H9 (cell line): ENCODE results near the gene FHL2. TPM values are rescaled to one million over a fixed set of nuclear protein-coding genes. Genes with fewer than 3 reads are reported as not detected.

Experiments
- DNase-seq: peaks from one replicate; pipeline ENCODE4 v3.0.0-alpha.2; 2017
- H2AFZ ChIP-seq: one replicate; pipeline ENCODE4 v1.6.1; 2013; ENCODE audit warnings: mild to moderate bottlenecking, low read length, control low read depth, moderate library complexity
- H2AK5ac ChIP-seq: 2 replicates; pipeline ENCODE4 v1.6.1; 2013; ENCODE audit warnings: low read length, control low read depth, mixed read lengths; ENCODE audit not compliant: insufficient read length
- H2BK120ac ChIP-seq: one replicate; pipeline ENCODE4 v1.6.1; 2013; ENCODE audit warnings: low read depth, mild to moderate bottlenecking, low read length, control low read depth, inconsistent platforms; ENCODE audit not compliant: poor library complexity, severe bottlenecking
- H2BK12ac ChIP-seq: 2 replicates; pipeline ENCODE4 v1.6.1; 2013; ENCODE audit warnings: low read length, control low read depth, mixed read lengths, low read depth; ENCODE audit not compliant: insufficient read length
- H2BK15ac ChIP-seq: 2 replicates; pipeline ENCODE4 v1.6.1; 2013; ENCODE audit warnings: low read depth, low read length, control low read depth
- H2BK20ac ChIP-seq: one replicate; pipeline ENCODE4 v1.6.1; 2013; ENCODE audit warnings: low read depth, mild to moderate bottlenecking, low read length, control low read depth, inconsistent platforms; ENCODE audit not compliant: poor library complexity, severe bottlenecking
- H2BK5ac ChIP-seq: 2 replicates; pipeline ENCODE4 v1.6.1; 2013; ENCODE audit warnings: low read length, control low read depth, mixed read lengths; ENCODE audit not compliant: insufficient read length
- H3K14ac ChIP-seq: 2 replicates; pipeline ENCODE4 v1.6.1; 2013; ENCODE audit warnings: low read length, control low read depth; ENCODE audit not compliant: insufficient read depth
- H3K18ac ChIP-seq: 2 replicates; pipeline ENCODE4 v1.6.1; 2013; ENCODE audit warnings: low read depth, mild to moderate bottlenecking, mixed read lengths, low read length, control low read depth; ENCODE audit not compliant: insufficient read length
- H3K23ac ChIP-seq: 2 replicates; pipeline ENCODE4 v1.6.1; 2013; ENCODE audit warnings: low read length, control low read depth, mixed read lengths, low read depth; ENCODE audit not compliant: insufficient read length
- H3K23me2 ChIP-seq: 2 replicates; pipeline ENCODE4 v1.6.1; 2013; ENCODE audit warnings: low read depth, mild to moderate bottlenecking, mixed read lengths, low read length, control low read depth; ENCODE audit not compliant: insufficient read length, poor library complexity, severe bottlenecking
- H3K27ac ChIP-seq: 2 replicates; pipeline ENCODE4 v1.5.1; 2013; ENCODE audit warnings: low read length, control low read depth, mixed read lengths, low read depth; ENCODE audit not compliant: insufficient read length
- H3K27me3 ChIP-seq: 2 replicates; pipeline ENCODE4 v1.6.1; 2013; ENCODE audit warnings: low read length, control low read depth, inconsistent platforms; ENCODE audit not compliant: insufficient read depth
- H3K4ac ChIP-seq: 2 replicates; pipeline ENCODE4 v1.6.1; 2013; ENCODE audit warnings: low read depth, mild to moderate bottlenecking, control low read depth, inconsistent platforms, low read length, moderate library complexity
- H3K4me1 ChIP-seq: 2 replicates; pipeline ENCODE4 v1.6.1; 2013; ENCODE audit warnings: low read length, control low read depth, inconsistent platforms; ENCODE audit not compliant: insufficient read depth
- H3K4me2 ChIP-seq: 2 replicates; pipeline ENCODE4 v1.6.1; 2013; ENCODE audit warnings: low read length, control low read depth, mixed read lengths; ENCODE audit not compliant: insufficient read length, insufficient read depth
- H3K56ac ChIP-seq: 2 replicates; pipeline ENCODE4 v1.6.1; 2013; ENCODE audit warnings: low read depth, mild to moderate bottlenecking, mixed read lengths, low read length, control low read depth; ENCODE audit not compliant: insufficient read length
- H3K79me1 ChIP-seq: 2 replicates; pipeline ENCODE4 v1.6.1; 2013; ENCODE audit warnings: low read depth, mild to moderate bottlenecking, moderate library complexity, low read length, control low read depth, inconsistent platforms; ENCODE audit not compliant: insufficient read depth, poor library complexity, severe bottlenecking
- H3K79me2 ChIP-seq: 2 replicates; pipeline ENCODE4 v1.6.1; 2013; ENCODE audit warnings: low read length, control low read depth, inconsistent platforms; ENCODE audit not compliant: insufficient read depth
- H3K9ac ChIP-seq: 2 replicates; pipeline ENCODE4 v1.6.1; 2013; ENCODE audit warnings: low read length, control low read depth, mixed read lengths; ENCODE audit not compliant: insufficient read length; ENCODE audit errors: extremely low read depth
- H3K9me3 ChIP-seq: one replicate; pipeline ENCODE4 v1.6.1; 2013; ENCODE audit warnings: low read depth, low read length, inconsistent platforms; ENCODE audit not compliant: control insufficient read depth
- H3T11ph ChIP-seq: one replicate; pipeline ENCODE4 v1.6.1; 2013; ENCODE audit warnings: mild to moderate bottlenecking, low read length, control low read depth, inconsistent platforms
- H4K20me1 ChIP-seq: one replicate; pipeline ENCODE4 v1.6.1; 2013; ENCODE audit not compliant: control insufficient read depth, insufficient read length, insufficient read depth
- H4K5ac ChIP-seq: 2 replicates; pipeline ENCODE4 v1.6.1; 2013; ENCODE audit warnings: low read depth, mild to moderate bottlenecking, mixed read lengths, low read length, control low read depth; ENCODE audit not compliant: insufficient read length
- H4K8ac ChIP-seq: replicated peaks from 2 replicates; pipeline ENCODE4 v1.6.1; 2013; ENCODE audit warnings: low read length, control low read depth, mixed read lengths, low read depth; ENCODE audit not compliant: insufficient read length
- H4K91ac ChIP-seq: 2 replicates; pipeline ENCODE4 v1.6.1; 2013; ENCODE audit warnings: low read depth, mild to moderate bottlenecking, moderate library complexity, mixed read lengths, low read length, control low read depth; ENCODE audit not compliant: insufficient read length
- H3K27ac Mint-ChIP-seq, 3 experiments: 2 replicates in 2 of 3; 3 replicates in 1 of 3; pipeline ENCODE4 v1.8.0; 2020 to 2021; ENCODE audit warnings: mixed read lengths in 3 of 3, mild to moderate bottlenecking in 1 of 3, moderate library complexity in 1 of 3
- H3K27me3 Mint-ChIP-seq: 2 replicates; pipeline ENCODE4 v1.8.0; 2021; ENCODE audit warnings: low read depth, mild to moderate bottlenecking, moderate library complexity, mixed read lengths
- H3K36me3 Mint-ChIP-seq, 3 experiments: 2 replicates in 2 of 3; 3 replicates in 1 of 3; pipeline ENCODE4 v1.8.0; 2020 to 2021; ENCODE audit warnings: low read depth in 3 of 3, mixed read lengths in 3 of 3; ENCODE audit not compliant: insufficient read depth in 1 of 3
- H3K4me1 Mint-ChIP-seq, 2 experiments: 2 replicates each; pipeline ENCODE4 v1.8.0; 2020; ENCODE audit warnings: mixed read lengths in 2 of 2
- H3K4me3 Mint-ChIP-seq, 2 experiments: 2 replicates in 1 of 2; 3 replicates in 1 of 2; pipeline ENCODE4 v1.8.0; 2020 to 2021; ENCODE audit warnings: mild to moderate bottlenecking in 2 of 2, mixed read lengths in 2 of 2, moderate library complexity in 1 of 2
- H3K9me3 Mint-ChIP-seq, 2 experiments: 2 replicates in 1 of 2; 3 replicates in 1 of 2; pipeline ENCODE4 v1.8.0; 2020; ENCODE audit warnings: mild to moderate bottlenecking in 2 of 2, mixed read lengths in 2 of 2, moderate library complexity in 1 of 2
- WGBS: extraction: QIAGEN DNeasy Blood & Tissue Kit; methylation state at CpG from one replicate; pipeline ENCODE4 v1.1.7; 2013; ENCODE audit warnings: missing lambda C conversion rate, low lambda C conversion rate, mixed read lengths; ENCODE audit not compliant: insufficient read length; ENCODE audit errors: extremely low coverage; 5-methylcytosine and 5-hydroxymethylcytosine counted together
- total RNA-seq: library from RNA; stranded (reverse); gene quantifications from 2 replicates; pipeline ENCODE4 v1.2.1, GENCODE V29; 2021
- TF ChIP-seq, protein P1 (sequence below): fragments of 200-600 bp; sonication (generic); conservative IDR thresholded peaks from 3 replicates; pipeline ENCODE4 v1.8.0; 2021; ENCODE audit warnings: antibody characterized with exemption, mild to moderate bottlenecking

The FHL2 gene
- total RNA-seq, 1 experiment from 2014 or later = 34.9 TPM

GRCh38 chr2:105339414-105339813 lies 59.4 kb downstream of the FHL2 start:
- H2BK5ac ChIP-seq = no peak overlapping the region
- peaks cover 5% of the 10 kb centered on the region for H3K79me1 ChIP-seq
- H2BK15ac ChIP-seq = no peak overlapping the region
- H3K27ac ChIP-seq = no peak overlapping the region
- H4K5ac ChIP-seq = no peak overlapping the region
- H3K23me2 ChIP-seq = peaks cover 9% of the 10 kb centered on the region
- peaks cover 16% of the 10 kb centered on the region for H3K79me2 ChIP-seq
- H3K9ac ChIP-seq = no peak overlapping the region
- no peak overlapping the region for H4K91ac ChIP-seq
- no peak overlapping the region for H3K4me2 ChIP-seq
- Mint-ChIP-seq H3K4me1 (peaks cover 10 to 16% of the 10 kb centered on the region in 2 experiments), H3K9me3 (peaks cover 0 to 3% of the 10 kb centered on the region in 2 experiments; a peak in 1 of 5 replicates), H3K36me3 (peaks cover 13 to 43% (median 40%) of the 10 kb centered on the region in 3 experiments; a peak in 6 of 7 replicates), H3K4me3 (peak overlapping the region; percentile 8 to 99; a peak in 1 of 5 replicates), H3K27ac (no peak overlapping the region), H3K27me3 (no peaks in the 10 kb centered on the region; the same call in 1 of the 2 replicates)
- H2BK12ac ChIP-seq = no peak overlapping the region
- H3K56ac ChIP-seq = no peak overlapping the region
- DNase-seq = no peak
- no peak overlapping the region for H3K4ac ChIP-seq
- no peak overlapping the region for H2AK5ac ChIP-seq
- H3K27me3 ChIP-seq = no peaks in the 10 kb centered on the region
- H4K8ac ChIP-seq = no peak overlapping the region
- H2AFZ ChIP-seq = no peak overlapping the region
- no CpG with 5 or more reads among the region's 4 CpGs for WGBS
- H3T11ph ChIP-seq = no peak overlapping the region
- no peak overlapping the region for H2BK20ac ChIP-seq
- H2BK120ac ChIP-seq = no peak overlapping the region
- H4K20me1 ChIP-seq = no peaks in the 10 kb centered on the region
- TF ChIP-seq, protein P1, sequence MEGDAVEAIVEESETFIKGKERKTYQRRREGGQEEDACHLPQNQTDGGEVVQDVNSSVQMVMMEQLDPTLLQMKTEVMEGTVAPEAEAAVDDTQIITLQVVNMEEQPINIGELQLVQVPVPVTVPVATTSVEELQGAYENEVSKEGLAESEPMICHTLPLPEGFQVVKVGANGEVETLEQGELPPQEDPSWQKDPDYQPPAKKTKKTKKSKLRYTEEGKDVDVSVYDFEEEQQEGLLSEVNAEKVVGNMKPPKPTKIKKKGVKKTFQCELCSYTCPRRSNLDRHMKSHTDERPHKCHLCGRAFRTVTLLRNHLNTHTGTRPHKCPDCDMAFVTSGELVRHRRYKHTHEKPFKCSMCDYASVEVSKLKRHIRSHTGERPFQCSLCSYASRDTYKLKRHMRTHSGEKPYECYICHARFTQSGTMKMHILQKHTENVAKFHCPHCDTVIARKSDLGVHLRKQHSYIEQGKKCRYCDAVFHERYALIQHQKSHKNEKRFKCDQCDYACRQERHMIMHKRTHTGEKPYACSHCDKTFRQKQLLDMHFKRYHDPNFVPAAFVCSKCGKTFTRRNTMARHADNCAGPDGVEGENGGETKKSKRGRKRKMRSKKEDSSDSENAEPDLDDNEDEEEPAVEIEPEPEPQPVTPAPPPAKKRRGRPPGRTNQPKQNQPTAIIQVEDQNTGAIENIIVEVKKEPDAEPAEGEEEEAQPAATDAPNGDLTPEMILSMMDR = no peak
- no peak overlapping the region for H3K23ac ChIP-seq
- no peaks in the 10 kb centered on the region for H3K9me3 ChIP-seq
- no peak overlapping the region for H3K14ac ChIP-seq
- no peaks in the 10 kb centered on the region for H3K4me1 ChIP-seq
- no peak overlapping the region for H3K18ac ChIP-seq
